Measurements from ENCODE around the gene NHS. TPM values are rescaled to one million over a fixed set of nuclear protein-coding genes. Genes with fewer than 3 reads are reported as not detected.

Gene NHS
- total RNA-seq, 4 donors from 2014 or later: 0.20 to 0.39 (median 0.30) TPM

DNA sequence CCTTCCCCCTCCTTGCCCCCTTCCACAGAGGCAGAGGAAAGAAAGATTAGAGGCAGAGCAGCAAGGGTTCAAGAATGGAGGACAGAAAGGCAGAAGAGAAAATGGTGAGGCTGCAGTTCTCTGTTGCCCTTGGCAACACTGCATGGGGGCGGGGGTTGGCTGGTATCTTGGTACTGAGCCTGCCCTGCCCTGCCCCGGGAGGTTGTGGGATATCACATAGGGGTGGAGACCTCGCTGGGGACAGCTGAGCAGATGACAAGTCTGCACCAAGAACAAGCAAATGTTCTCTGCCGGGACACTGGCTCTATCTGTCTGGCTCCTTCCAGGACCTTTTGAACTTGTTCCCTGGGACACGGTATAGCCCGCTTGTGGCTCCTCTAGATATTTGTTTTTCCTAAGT is 39.8 kb downstream of the NHS start:
- no peak for ATAC-seq
- no peaks in the 10 kb centered on the region for H3K36me3 ChIP-seq
- DNase-seq: no peak
- TF ChIP-seq, protein P1, sequence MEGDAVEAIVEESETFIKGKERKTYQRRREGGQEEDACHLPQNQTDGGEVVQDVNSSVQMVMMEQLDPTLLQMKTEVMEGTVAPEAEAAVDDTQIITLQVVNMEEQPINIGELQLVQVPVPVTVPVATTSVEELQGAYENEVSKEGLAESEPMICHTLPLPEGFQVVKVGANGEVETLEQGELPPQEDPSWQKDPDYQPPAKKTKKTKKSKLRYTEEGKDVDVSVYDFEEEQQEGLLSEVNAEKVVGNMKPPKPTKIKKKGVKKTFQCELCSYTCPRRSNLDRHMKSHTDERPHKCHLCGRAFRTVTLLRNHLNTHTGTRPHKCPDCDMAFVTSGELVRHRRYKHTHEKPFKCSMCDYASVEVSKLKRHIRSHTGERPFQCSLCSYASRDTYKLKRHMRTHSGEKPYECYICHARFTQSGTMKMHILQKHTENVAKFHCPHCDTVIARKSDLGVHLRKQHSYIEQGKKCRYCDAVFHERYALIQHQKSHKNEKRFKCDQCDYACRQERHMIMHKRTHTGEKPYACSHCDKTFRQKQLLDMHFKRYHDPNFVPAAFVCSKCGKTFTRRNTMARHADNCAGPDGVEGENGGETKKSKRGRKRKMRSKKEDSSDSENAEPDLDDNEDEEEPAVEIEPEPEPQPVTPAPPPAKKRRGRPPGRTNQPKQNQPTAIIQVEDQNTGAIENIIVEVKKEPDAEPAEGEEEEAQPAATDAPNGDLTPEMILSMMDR (IDR thresholded peaks at IDR 0.05 in 4 of 5, conservative IDR thresholded peaks at IDR 0.05 in 1 of 5): no peak
- in situ Hi-C loops (cut with MboI; ENCODE audit: low sequenced_read_pairs in 4 of 4): no loop called here
- peaks cover 0 to 8% (median 0%) of the 10 kb centered on the region in 3 donors for H3K27me3 ChIP-seq
- H3K27ac ChIP-seq: no peak overlapping the region
- no peaks in the 10 kb centered on the region for H3K9me3 ChIP-seq
- no peak overlapping the region for H3K4me3 ChIP-seq
- no peaks in the 10 kb centered on the region for H3K4me1 ChIP-seq
- intact Hi-C loops (cut with DNase I; ENCODE audit: low total_unique reads): no loop called here

DNA sequence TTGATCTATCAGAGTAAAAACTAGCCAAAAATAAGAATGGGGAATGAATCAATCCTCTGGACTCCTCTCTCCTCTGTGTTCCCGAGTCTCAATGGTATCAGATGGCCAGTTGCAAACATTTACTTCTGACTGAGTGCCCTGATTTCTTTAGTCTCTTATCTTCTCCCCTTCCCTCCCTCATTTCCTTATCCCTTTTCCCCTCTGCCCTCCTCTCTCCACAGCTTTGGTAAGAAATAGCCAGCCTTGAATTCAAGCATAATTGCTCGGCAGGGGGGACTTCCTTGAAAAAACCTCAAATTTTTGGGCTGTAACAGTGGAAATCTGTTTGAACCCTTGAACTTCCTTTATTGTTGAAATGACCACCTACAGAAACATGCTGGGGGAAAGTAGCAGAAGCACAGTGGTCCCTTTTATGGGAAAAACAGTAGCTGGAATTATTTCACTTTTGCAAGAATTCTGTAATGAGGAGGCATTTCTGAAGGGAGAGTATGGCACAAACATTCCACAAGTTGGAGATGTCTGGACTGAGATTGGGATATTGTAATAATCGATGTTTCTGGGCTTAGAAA is 40.3 kb downstream of the NHS start:
- peaks cover 0 to 8% (median 0%) of the 10 kb centered on the region in 3 donors for H3K27me3 ChIP-seq
- in situ Hi-C loops (cut with MboI; ENCODE audit: low sequenced_read_pairs in 4 of 4) (no loop called here), intact Hi-C loops (cut with DNase I; ENCODE audit: low total_unique reads) (no loop called here)
- DNase-seq (no peak), ATAC-seq (no peak)
- TF ChIP-seq, protein P1 (IDR thresholded peaks at IDR 0.05 in 4 of 5, conservative IDR thresholded peaks at IDR 0.05 in 1 of 5): no peak
- no peak for TF ChIP-seq POLR2A (IDR thresholded peaks at IDR 0.05)
- H3K27ac ChIP-seq: no peak overlapping the region
- H3K4me3 ChIP-seq: no peak overlapping the region
- H3K9me3 ChIP-seq: no peaks in the 10 kb centered on the region
- H3K36me3 ChIP-seq: no peaks in the 10 kb centered on the region
- no peaks in the 10 kb centered on the region for H3K4me1 ChIP-seq

DNA sequence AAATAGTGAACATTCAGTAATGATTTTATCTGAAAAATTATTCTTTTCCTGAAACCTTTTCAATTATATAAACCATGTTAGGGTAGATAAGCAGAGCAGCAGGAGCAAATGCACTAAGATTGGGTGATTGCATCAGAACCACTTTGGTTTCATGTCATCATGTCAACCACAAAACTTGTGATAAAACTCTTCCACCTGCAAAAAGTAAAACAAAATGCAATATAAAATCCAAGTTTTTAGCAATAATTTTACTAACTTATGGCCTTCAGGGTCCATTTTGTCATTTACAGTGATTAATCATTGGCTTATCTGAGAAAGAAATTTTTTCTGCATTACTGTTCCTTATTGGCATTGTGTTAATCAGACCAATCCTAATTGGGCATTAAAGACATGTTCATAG is 42.4 kb downstream of the NHS start:
- no peaks in the 10 kb centered on the region for H3K36me3 ChIP-seq
- no peak overlapping the region for H3K27ac ChIP-seq
- H3K4me1 ChIP-seq: no peaks in the 10 kb centered on the region
- intact Hi-C loops (cut with DNase I; ENCODE audit: low total_unique reads) (no loop called here), in situ Hi-C loops (cut with MboI; ENCODE audit: low sequenced_read_pairs in 4 of 4) (no loop called here)
- ATAC-seq (no peak), DNase-seq (no peak)
- H3K4me3 ChIP-seq: no peak overlapping the region
- H3K9me3 ChIP-seq: no peaks in the 10 kb centered on the region
- TF ChIP-seq, protein P1 (IDR thresholded peaks at IDR 0.05 in 4 of 5, conservative IDR thresholded peaks at IDR 0.05 in 1 of 5): no peak
- TF ChIP-seq POLR2A (IDR thresholded peaks at IDR 0.05): no peak
- peaks cover 0 to 8% (median 0%) of the 10 kb centered on the region in 3 donors for H3K27me3 ChIP-seq

DNA sequence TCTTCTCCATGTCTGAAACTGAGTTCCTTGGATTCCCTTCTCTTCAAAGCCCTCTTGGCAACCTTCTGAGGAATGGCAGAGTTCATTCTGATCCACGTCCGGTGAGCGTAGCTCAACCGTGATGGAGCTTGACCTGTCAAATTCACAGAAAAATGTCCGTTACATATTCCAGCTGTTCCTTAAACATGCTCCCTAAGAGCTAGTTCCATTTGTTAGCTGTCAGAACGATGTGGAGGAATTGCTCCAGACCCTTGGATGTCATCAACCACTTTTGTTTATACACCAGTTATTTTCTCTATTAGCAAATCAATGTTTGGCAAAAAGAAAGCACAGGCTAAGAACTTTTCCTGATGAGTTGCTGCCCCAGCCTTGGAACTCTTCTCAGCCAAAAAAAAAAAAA is 50.1 kb downstream of the NHS start:
- in situ Hi-C loops (cut with MboI; ENCODE audit: low sequenced_read_pairs in 4 of 4) (no loop called here), intact Hi-C loops (cut with DNase I; ENCODE audit: low total_unique reads) (no loop called here)
- Histone ChIP-seq H3K4me3 (no peak overlapping the region), H3K27me3 (no peaks in the 10 kb centered on the region), H3K4me1 (no peaks in the 10 kb centered on the region), H3K27ac (no peak overlapping the region), H3K9me3 (no peaks in the 10 kb centered on the region), H3K36me3 (no peaks in the 10 kb centered on the region)
- TF ChIP-seq, protein P1 (IDR thresholded peaks at IDR 0.05 in 4 of 5, conservative IDR thresholded peaks at IDR 0.05 in 1 of 5): no peak
- TF ChIP-seq POLR2A (IDR thresholded peaks at IDR 0.05): no peak
- ATAC-seq (no peak), DNase-seq (no peak)

DNA sequence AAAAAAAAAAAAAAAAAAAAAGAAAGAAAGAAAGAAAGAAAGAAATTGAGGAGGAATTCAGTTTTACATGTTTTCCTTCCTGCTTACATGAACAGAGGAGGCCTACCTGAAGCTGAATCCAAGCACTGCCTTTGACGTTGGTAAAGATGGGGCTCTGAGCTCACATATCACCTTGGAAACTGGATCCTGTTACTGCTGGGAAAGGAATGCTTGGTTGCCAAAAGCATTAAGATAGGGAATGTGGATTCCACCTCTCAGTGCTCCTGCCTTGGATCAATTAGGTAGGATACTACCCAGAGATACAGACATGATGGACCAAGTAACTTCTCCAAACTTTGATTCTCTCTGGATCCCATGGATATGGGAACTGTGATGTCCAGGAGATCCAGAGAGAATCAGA is 50.6 kb downstream of the NHS start:
- DNase-seq: no peak
- H3K9me3 ChIP-seq: no peaks in the 10 kb centered on the region
- H3K27ac ChIP-seq: no peak overlapping the region
- H3K4me1 ChIP-seq: no peaks in the 10 kb centered on the region
- H3K36me3 ChIP-seq: no peaks in the 10 kb centered on the region
- TF ChIP-seq POLR2A (IDR thresholded peaks at IDR 0.05): no peak
- no peaks in the 10 kb centered on the region for H3K27me3 ChIP-seq
- H3K4me3 ChIP-seq: no peak overlapping the region
- in situ Hi-C loops (cut with MboI; ENCODE audit: low sequenced_read_pairs in 4 of 4) (no loop called here), intact Hi-C loops (cut with DNase I; ENCODE audit: low total_unique reads) (no loop called here)
- ATAC-seq: no peak
